Measurements from ENCODE around the gene ITIH1.
A peak's percentile ranks its signal among the peaks of the same experiment; 100 is the strongest.
"Not testable (repeated sequence)": the region's sequence is repeated elsewhere in the genome, so short reads cannot be mapped to it uniquely, and the experiment has no call there.

Gene ITIH1

GRCh38 chr3:52777127-52777958 lies at the start of gene ITIH1:
ITIH1 (plus strand) TSS chr3:52777599; CDS start chr3:52777616, 17 bp downstream.
- no peak for TF ChIP-seq CTCF (IDR thresholded peaks at IDR 0.05; ENCODE audit: borderline replicate concordance, insufficient read depth, low read depth, low read length)
- no peak within 1 kb of the TSS for H3K4me3 ChIP-seq (ENCODE audit: low read depth, low read length)

- not testable (repeated sequence) for H3K4me3 ChIP-seq (ENCODE audit: low read depth, low read length)
These were observed 48.6 kb upstream of the ITIH1 start for GRCh38 chr3:52728753-52729152.

GRCh38 chr3:52730681-52731080 lies 46.7 kb upstream of the ITIH1 start:
- H3K4me3 ChIP-seq (ENCODE audit: low read depth, low read length) = no peak overlapping the region
- no peak for TF ChIP-seq CTCF (IDR thresholded peaks at IDR 0.05; ENCODE audit: borderline replicate concordance, insufficient read depth, low read depth, low read length)

- no peak for TF ChIP-seq CTCF (IDR thresholded peaks at IDR 0.05; ENCODE audit: borderline replicate concordance, insufficient read depth, low read depth, low read length)
- H3K4me3 ChIP-seq (ENCODE audit: low read depth, low read length) = no peak overlapping the region
These were observed 45.8 kb upstream of the ITIH1 start for GRCh38 chr3:52731590-52731989.

GRCh38 chr3:52733256-52733891 lies 44.0 kb upstream of the ITIH1 start:
- no peak for TF ChIP-seq CTCF (IDR thresholded peaks at IDR 0.05; ENCODE audit: borderline replicate concordance, insufficient read depth, low read depth, low read length)
- H3K4me3 ChIP-seq (ENCODE audit: low read depth, low read length) = no peak overlapping the region

- H3K4me3 ChIP-seq (ENCODE audit: low read depth, low read length) = no peak overlapping the region
- no peak for TF ChIP-seq CTCF (IDR thresholded peaks at IDR 0.05; ENCODE audit: borderline replicate concordance, insufficient read depth, low read depth, low read length)
These were observed 37.7 kb upstream of the ITIH1 start for GRCh38 chr3:52739730-52740129.

- TF ChIP-seq CTCF (IDR thresholded peaks at IDR 0.05; ENCODE audit: borderline replicate concordance, insufficient read depth, low read depth, low read length) = peak; percentile 50; the same call in 1 of the 2 replicates
- H3K4me3 ChIP-seq (ENCODE audit: low read depth, low read length) = no peak overlapping the region
These were observed 34.9 kb upstream of the ITIH1 start for GRCh38 chr3:52742418-52743041.
